Ovary (tissue), 3 donors: ENCODE results near the gene CDCA4.

Source experiments
- EP300 ChIP-seq: sonication (generic); formaldehyde crosslinking; IDR thresholded peaks from one replicate; pipeline ENCODE4 v1.6.1; 2017; ENCODE audit warnings: antibody characterized with exemption
- POLR2A ChIP-seq: fragments of 450-650 bp; IDR thresholded peaks from one replicate; pipeline ENCODE4 v1.6.1; 2017; ENCODE audit warnings: antibody characterized with exemption, mild to moderate bottlenecking, moderate library complexity
- TF ChIP-seq, protein P1 (sequence below), 3 donors: fragments of 450-650 bp in 2 of 3; fragments of 200-600 bp in 1 of 3; IDR thresholded peaks; one replicate each; pipeline versions ENCODE4 v1.5.1 to v1.8.0; 2016 to 2022; ENCODE audit warnings: antibody characterized with exemption in 3 of 3, mild to moderate bottlenecking in 1 of 3
- donor health status: DM: no; HTN: no; CAD: no.

- TF ChIP-seq POLR2A (no peak), EP300 (no peak)
- TF ChIP-seq, protein P1, sequence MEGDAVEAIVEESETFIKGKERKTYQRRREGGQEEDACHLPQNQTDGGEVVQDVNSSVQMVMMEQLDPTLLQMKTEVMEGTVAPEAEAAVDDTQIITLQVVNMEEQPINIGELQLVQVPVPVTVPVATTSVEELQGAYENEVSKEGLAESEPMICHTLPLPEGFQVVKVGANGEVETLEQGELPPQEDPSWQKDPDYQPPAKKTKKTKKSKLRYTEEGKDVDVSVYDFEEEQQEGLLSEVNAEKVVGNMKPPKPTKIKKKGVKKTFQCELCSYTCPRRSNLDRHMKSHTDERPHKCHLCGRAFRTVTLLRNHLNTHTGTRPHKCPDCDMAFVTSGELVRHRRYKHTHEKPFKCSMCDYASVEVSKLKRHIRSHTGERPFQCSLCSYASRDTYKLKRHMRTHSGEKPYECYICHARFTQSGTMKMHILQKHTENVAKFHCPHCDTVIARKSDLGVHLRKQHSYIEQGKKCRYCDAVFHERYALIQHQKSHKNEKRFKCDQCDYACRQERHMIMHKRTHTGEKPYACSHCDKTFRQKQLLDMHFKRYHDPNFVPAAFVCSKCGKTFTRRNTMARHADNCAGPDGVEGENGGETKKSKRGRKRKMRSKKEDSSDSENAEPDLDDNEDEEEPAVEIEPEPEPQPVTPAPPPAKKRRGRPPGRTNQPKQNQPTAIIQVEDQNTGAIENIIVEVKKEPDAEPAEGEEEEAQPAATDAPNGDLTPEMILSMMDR (IDR thresholded peaks at IDR 0.05): no peak
These were observed 48.6 kb upstream of the CDCA4 start for GRCh38 chr14:105069522-105069870.
